ENCODE results near the gene NUP37. TPM values are rescaled to one million over a fixed set of nuclear protein-coding genes. Genes with fewer than 3 reads are reported as not detected.

Gene NUP37
- total and polyA plus RNA-seq, 2 of the 13 experiments (the other 11 are each of a cell fraction or from before 2014, with no cell fraction given) = 50.6 to 80.1 TPM

DNA sequence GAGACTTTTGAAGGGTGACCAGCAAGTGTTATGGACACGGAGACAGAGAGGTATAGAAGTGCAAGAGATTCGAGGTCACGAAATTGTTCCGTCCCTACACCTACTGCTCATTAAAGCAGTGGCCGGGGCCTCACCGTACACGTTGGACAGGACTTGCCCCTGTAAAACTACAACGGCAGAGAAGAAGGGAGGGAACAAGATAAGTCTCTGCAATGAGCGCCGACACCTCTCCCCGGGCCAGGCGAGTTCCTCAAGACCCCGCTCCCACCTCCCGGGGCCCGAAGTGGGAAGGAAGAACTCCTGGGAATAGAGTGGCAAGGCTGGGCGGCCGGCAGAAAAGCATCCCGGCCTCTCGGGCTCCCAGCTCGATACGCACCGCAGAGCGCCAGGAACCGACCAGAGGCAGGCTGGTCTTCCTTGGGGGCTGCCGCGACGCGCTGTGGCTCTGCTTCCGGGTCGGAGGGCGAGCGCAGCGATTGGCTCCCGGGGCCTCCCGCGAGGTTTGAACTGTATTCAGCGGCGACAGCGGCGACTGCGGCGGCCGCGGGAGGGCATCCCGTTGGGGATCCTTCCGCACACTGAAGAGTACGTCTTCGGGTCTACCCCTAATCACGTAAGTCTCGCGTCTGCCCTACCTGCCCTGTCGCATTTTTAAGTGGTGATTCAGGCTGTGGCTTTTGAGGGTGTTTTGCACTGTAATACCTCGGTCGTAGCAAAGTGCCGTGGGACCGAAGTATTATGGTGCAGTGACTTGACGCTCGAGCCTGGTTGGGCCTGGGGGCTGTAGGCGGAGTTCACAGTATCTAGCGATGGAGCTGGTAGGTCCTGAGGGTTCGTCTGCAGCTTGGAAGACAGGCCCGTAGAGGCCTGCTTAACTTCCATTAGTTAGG is at the start of gene NUP37, which contains the start of gene PARPBP (continued):
- TF ChIP-seq, protein P1, sequence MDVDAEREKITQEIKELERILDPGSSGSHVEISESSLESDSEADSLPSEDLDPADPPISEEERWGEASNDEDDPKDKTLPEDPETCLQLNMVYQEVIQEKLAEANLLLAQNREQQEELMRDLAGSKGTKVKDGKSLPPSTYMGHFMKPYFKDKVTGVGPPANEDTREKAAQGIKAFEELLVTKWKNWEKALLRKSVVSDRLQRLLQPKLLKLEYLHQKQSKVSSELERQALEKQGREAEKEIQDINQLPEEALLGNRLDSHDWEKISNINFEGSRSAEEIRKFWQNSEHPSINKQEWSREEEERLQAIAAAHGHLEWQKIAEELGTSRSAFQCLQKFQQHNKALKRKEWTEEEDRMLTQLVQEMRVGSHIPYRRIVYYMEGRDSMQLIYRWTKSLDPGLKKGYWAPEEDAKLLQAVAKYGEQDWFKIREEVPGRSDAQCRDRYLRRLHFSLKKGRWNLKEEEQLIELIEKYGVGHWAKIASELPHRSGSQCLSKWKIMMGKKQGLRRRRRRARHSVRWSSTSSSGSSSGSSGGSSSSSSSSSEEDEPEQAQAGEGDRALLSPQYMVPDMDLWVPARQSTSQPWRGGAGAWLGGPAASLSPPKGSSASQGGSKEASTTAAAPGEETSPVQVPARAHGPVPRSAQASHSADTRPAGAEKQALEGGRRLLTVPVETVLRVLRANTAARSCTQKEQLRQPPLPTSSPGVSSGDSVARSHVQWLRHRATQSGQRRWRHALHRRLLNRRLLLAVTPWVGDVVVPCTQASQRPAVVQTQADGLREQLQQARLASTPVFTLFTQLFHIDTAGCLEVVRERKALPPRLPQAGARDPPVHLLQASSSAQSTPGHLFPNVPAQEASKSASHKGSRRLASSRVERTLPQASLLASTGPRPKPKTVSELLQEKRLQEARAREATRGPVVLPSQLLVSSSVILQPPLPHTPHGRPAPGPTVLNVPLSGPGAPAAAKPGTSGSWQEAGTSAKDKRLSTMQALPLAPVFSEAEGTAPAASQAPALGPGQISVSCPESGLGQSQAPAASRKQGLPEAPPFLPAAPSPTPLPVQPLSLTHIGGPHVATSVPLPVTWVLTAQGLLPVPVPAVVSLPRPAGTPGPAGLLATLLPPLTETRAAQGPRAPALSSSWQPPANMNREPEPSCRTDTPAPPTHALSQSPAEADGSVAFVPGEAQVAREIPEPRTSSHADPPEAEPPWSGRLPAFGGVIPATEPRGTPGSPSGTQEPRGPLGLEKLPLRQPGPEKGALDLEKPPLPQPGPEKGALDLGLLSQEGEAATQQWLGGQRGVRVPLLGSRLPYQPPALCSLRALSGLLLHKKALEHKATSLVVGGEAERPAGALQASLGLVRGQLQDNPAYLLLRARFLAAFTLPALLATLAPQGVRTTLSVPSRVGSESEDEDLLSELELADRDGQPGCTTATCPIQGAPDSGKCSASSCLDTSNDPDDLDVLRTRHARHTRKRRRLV (CRISPR knock-in tag; IDR thresholded peaks at IDR 0.05) = peak; percentile 44; the same call in 1 of the 2 replicates
- peak; percentile 39; the same call in 1 of the 2 replicates for TF ChIP-seq ZNF629 (CRISPR knock-in tag; conservative IDR thresholded peaks at IDR 0.05)
- TF ChIP-seq, protein P2, sequence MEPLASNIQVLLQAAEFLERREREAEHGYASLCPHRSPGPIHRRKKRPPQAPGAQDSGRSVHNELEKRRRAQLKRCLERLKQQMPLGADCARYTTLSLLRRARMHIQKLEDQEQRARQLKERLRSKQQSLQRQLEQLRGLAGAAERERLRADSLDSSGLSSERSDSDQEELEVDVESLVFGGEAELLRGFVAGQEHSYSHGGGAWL (CRISPR knock-in tag; IDR thresholded peaks at IDR 0.05) = peak; percentile 87
- TF ChIP-seq ZNF598 (CRISPR knock-in tag; IDR thresholded peaks at IDR 0.05; ENCODE audit: borderline replicate concordance) = peak; percentile 80; the same call in 1 of the 2 replicates
- TF ChIP-seq, protein P3, sequence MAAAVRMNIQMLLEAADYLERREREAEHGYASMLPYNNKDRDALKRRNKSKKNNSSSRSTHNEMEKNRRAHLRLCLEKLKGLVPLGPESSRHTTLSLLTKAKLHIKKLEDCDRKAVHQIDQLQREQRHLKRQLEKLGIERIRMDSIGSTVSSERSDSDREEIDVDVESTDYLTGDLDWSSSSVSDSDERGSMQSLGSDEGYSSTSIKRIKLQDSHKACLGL (CRISPR knock-in tag; IDR thresholded peaks at IDR 0.05) = no peak
- 0 out of 2 replicates have a peak, but pooled peaks have one; percentile 43 for TF ChIP-seq MAF1 (CRISPR knock-in tag; IDR thresholded peaks at IDR 0.05; ENCODE audit: borderline replicate concordance)
- TF ChIP-seq, protein P4, sequence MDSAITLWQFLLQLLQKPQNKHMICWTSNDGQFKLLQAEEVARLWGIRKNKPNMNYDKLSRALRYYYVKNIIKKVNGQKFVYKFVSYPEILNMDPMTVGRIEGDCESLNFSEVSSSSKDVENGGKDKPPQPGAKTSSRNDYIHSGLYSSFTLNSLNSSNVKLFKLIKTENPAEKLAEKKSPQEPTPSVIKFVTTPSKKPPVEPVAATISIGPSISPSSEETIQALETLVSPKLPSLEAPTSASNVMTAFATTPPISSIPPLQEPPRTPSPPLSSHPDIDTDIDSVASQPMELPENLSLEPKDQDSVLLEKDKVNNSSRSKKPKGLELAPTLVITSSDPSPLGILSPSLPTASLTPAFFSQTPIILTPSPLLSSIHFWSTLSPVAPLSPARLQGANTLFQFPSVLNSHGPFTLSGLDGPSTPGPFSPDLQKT (CRISPR knock-in tag; IDR thresholded peaks at IDR 0.05; ENCODE audit: borderline replicate concordance) = no peak
- TF ChIP-seq BCL6 (CRISPR knock-in tag; IDR thresholded peaks at IDR 0.05) = 0 out of 2 replicates have a peak, but pooled peaks have one; percentile 8
- no peak for TF ChIP-seq LCORL (IDR thresholded peaks at IDR 0.05)
- peak; percentile 37; the same call in 1 of the 2 replicates for TF ChIP-seq LCORL (CRISPR knock-in tag; IDR thresholded peaks at IDR 0.05)
- peak; percentile 64; the same call in 1 of the 2 replicates for TF ChIP-seq NRL (CRISPR knock-in tag; IDR thresholded peaks at IDR 0.05; ENCODE audit: borderline replicate concordance)
- TF ChIP-seq NFE2L2 (IDR thresholded peaks at IDR 0.05; ENCODE audit: low read length) = no peak
- TF ChIP-seq MTF2 (CRISPR knock-in tag; IDR thresholded peaks at IDR 0.05; ENCODE audit: borderline replicate concordance) = peak; percentile 69; the same call in 1 of the 2 replicates
- TF ChIP-seq, protein P5, sequence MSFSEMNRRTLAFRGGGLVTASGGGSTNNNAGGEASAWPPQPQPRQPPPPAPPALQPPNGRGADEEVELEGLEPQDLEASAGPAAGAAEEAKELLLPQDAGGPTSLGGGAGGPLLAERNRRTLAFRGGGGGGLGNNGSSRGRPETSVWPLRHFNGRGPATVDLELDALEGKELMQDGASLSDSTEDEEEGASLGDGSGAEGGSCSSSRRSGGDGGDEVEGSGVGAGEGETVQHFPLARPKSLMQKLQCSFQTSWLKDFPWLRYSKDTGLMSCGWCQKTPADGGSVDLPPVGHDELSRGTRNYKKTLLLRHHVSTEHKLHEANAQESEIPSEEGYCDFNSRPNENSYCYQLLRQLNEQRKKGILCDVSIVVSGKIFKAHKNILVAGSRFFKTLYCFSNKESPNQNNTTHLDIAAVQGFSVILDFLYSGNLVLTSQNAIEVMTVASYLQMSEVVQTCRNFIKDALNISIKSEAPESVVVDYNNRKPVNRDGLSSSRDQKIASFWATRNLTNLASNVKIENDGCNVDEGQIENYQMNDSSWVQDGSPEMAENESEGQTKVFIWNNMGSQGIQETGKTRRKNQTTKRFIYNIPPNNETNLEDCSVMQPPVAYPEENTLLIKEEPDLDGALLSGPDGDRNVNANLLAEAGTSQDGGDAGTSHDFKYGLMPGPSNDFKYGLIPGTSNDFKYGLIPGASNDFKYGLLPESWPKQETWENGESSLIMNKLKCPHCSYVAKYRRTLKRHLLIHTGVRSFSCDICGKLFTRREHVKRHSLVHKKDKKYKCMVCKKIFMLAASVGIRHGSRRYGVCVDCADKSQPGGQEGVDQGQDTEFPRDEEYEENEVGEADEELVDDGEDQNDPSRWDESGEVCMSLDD (CRISPR knock-in tag; IDR thresholded peaks at IDR 0.05; ENCODE audit: borderline replicate concordance) = peak; percentile 70
- TF ChIP-seq, protein P6, sequence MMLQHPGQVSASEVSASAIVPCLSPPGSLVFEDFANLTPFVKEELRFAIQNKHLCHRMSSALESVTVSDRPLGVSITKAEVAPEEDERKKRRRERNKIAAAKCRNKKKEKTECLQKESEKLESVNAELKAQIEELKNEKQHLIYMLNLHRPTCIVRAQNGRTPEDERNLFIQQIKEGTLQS (CRISPR knock-in tag; IDR thresholded peaks at IDR 0.05) = peak; percentile 70; the same call in 1 of the 2 replicates
